Measurements from ENCODE around the gene TBC1D10A.

- TF ChIP-seq POLR2A (IDR thresholded peaks at IDR 0.05) (no peak), POLR2AphosphoS5 (IDR thresholded peaks at IDR 0.05) (no peak), CTCF (IDR thresholded peaks at IDR 0.05) (no peak)
These were observed 76.0 kb downstream of the TBC1D10A start for GRCh38 chr22:30250661-30251267.

Measured in prostate gland (tissue), 2 donors.